GOT3 (cell line): Measurements from ENCODE around the gene SLC5A7.

ENCODE experiments used
- DNase-seq: peaks from one replicate; lab custom pipeline; 2025; ENCODE audit warnings: mixed read lengths; lab: John Stamatoyannopoulos, UW

The SLC5A7 gene

DNA sequence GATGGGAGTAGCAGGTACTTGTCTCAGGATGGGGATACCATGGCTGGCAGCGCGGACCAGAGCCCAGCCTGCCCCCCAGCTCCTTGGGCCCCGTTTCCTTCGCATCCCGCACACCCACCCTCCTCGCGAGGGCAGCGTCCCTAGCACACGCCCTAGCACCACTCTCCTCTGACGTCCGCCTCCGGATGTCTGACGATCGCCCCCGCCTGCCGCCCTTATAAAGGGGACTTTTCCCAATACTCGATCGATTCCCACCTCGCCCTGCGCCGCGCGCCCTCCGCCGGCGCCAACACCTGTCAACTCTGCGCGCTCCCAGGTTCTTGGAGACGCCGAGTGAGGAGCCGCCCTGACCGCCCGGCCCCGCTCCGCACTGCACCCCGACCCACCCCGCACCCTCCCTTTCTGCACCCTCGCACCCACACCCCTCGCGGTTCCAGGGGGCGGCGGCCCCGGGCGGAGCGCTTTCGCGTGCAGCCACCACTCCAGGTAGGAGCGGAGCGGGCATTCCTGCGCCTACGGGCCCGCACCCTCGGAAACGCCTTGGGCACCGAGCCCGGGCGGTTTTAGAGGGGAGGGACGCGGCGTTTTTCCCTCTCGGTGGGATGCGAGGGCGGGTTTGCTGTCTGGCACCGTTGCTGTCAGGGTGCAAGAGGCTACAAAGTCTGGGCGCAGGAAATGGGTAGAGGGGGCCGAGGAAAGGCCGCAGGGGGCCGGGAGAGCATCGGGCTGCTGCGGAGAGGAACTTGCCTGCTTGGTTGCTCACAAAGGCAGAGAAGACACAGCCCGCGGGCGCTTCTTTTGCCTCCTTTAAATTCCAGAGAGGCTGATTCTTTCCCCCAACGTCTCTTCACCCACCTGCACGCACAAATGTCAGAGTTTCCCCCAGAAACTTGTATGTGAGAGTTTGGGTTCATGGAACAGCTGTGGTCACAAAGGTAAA, at the start of gene SLC5A7:
Gene SLC5A7 (plus strand): TSS at position 247 of the 940 bp plus-strand sequence. CDS start 1,632 bp downstream, outside the sequence.
- no peak for DNase-seq

DNA sequence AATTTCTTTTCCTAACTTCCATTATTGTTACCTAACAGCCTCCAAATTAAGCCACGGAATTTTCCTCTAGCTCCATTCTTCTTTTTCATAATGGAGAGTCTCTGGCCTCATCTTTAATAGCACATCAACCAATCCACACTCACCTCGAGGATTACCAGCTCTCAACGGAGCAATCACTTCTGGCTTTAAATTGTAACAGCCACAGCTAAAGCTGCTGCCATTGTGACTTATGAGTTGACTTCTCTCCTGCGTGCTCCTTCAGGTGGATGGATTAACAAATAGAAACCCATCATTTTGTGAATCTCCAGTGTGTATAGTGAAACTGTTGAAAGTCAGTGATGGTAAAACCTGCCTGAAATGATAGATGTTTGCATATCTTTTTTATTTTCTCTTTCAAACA, 24.9 kb upstream of the SLC5A7 start:
- no peak for DNase-seq

DNA sequence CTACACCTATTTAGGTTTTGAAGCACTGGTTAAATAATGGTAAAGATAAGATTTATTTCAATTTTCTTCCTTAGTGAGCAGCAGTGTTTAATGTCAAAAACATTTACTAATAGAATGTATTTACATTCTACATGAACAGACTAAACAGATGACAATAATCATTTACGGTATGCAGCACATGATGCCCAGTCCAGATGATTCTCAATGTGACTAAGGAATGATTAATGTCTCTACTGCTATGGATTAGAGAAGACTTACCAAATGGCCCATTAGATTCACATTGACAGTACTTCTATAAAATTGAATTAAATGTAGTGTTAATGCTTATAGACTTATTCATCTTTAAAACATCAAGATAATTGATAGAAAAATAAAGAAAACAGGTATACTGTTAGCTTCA, 22.1 kb upstream of the SLC5A7 start:
- no peak for DNase-seq

DNA sequence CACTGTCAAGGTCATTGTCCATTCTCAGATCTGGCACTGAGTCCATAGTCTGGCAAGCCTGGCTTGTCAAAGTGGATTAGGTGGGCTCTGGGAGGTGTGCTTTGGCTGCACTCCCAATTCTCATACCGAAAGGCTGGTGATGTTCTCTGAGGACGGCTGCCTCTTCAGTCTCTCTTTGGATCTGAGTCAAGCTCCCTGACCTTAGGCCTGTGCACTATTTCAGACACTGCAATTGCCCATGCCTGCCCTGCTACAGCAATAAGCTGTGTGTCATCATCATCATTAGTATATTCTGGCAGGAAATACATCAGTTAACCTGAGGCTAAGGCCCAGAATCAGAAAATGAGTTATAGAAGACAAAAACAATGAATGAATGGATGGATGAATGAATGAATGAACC, 1.6 kb upstream of the SLC5A7 start:
- DNase-seq = no peak

DNA sequence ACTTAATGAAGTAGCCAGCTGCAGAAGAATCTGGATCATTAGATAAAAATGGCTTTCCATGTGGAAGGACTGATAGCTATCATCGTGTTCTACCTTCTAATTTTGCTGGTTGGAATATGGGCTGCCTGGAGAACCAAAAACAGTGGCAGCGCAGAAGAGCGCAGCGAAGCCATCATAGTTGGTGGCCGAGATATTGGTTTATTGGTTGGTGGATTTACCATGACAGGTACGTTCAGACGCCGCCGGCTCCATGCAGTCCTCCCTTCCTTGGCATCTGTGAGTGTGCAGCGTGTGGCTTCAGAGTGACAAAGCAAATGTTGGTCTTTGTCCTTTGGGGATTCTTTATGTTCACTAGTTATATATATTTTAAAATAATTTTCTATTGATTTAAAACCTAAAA, 1.8 kb downstream of the SLC5A7 start:
- DNase-seq = no peak

DNA sequence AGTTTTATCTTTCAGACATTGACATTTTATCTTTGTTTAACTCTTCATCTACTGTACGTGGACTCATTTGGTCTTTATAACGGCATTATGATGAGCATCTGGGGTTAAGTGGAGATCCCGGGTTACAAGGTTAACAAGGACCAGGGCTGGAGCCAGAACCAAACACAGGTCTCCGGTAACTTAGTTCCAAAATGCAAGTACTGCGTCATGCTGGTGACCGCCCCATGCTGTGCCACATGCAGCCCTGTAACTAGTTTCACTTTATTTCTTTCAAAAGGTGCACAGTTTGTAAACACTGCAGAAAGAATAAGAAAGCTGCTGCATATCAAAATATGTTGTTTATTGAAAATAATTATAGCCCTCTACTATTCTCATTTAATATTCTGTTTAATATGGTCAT, 3.1 kb downstream of the SLC5A7 start:
- DNase-seq = no peak

DNA sequence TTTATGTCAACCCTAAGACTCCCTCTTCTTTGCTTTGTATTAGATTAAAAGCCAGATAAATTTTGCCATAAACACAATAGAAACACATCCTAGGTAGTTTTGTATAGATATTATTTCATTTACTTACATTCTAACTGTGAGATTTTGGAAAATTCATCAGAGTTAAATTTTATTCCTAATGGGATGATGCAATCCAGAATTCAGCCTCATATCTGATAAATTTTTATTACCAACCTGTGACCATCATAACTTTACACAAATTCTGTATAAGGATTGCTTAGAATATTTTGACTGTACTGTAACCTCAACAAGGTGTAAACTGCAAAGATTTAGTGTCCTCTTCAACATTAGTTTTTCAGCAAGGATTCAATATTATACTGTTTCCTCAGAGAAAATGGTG, 4.4 kb downstream of the SLC5A7 start:
- no peak for DNase-seq

DNA sequence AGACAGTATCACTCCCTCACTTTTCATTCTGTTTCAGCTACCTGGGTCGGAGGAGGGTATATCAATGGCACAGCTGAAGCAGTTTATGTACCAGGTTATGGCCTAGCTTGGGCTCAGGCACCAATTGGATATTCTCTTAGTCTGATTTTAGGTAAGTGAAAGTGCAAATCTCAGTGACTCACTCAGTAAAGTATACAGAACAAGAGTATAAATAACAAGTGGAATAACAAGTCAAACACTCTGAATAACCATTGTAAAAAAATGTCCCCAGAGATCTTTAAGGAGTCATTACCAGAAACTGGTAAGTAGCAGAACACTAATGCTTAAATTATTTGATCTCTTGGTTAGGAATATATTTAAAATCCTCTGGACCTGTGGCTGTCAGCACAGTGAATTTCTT, 5.7 kb downstream of the SLC5A7 start:
- no peak for DNase-seq

DNA sequence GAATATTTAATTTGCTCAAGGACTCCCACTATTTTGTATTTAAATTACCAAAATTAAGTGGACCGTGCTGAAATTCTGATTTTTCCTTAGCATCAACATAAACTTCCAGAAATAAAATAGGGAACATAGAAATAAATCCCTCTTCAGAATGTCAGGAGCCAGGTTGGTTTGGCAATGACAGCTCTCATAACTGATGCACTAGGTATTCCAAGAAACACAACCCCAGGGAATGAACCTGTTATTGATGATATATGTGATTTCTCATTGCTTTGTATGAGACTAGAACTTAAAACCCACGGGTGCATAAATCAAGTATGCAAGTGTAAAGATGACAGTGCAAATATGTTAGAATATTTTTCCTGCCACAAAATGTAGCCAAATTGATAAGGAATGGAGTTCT, 12.8 kb downstream of the SLC5A7 start:
- DNase-seq = no peak

DNA sequence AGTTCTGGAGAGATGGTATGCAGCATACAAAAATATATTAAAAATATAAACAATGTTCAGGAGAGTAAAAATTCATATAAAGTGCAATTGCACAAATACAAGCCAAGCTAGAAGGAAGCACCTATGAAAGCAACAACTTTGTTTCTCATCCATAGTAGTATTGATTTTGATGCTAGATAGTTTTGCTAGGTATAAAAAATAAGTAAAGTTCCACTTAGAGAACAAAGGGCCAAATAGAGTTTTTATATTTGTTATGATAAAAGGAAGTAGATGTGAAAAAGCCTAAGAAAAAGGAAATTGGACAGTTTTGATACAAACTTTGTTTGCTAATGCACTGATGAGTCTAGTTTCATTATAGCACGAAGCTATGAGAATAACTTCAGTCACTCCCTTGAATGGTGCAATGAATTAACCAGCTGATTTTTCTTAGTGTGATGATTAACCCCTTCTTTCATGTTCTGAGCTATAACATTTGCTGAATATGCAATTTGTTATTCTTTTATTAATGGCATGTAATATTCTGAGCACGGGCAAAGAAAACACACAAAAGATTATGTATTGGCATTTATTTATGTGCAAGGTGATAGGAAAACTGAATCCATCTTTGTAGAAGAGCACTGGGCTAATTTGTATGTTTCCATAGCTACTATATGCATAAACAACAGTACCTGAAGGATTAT, 24.7 kb downstream of the SLC5A7 start:
- DNase-seq = no peak

DNA sequence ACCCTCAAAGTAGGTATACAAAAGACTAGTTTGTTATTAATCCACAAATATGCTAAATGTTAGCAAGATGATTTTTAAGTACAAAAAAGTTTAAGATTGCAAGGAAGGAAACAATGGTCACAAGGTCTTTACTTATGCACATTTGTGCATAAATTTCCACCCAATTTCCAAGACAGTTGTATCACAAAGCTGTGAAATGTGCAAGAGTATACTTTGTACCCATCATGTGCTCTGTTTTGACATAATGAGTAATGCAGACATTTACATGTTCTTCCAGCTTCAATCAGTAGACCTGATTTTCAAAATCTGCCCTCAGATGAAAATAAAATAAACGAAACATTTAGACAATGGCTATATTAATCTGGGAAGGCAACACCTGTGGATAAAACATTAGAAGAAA, 27.0 kb downstream of the SLC5A7 start:
- DNase-seq = no peak

DNA sequence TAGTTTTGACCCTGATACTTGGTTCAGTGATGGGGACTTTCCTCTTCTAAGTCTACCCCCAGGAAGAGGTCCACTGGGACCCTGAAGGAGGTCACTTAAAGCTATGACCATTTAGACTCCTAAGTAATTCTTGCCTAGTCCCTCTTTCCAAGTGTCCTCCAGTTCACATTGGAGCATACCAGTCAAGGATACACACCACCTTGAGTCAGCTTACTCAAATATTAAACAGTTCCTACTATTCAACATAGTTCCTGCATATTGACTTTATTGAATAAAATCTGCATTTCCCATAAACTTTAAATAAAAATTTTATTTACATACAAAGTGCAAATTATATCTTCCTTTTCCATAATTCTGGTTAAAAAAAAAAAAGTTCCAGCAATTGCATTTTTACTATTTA, 36.3 kb downstream of the SLC5A7 start:
- DNase-seq = no peak

DNA sequence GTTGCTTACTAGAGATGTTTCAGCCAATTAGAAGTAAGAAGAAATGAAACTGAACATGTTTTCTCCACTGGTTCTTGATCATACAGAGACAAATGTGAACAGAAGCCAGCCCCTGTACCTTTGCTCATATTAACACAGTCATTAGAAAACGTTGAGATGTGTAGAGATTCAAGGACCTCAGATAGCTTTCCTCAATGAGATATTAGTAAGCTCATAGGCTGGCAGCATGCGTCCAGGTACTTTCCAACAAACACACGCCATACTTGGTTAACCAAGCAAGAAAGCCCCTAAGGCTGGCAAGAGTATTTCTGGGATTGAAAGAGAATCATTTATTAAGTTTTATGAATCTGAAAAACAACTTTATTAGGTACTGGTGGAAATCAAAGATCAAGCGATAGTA, 37.5 kb downstream of the SLC5A7 start:
- no peak for DNase-seq

DNA sequence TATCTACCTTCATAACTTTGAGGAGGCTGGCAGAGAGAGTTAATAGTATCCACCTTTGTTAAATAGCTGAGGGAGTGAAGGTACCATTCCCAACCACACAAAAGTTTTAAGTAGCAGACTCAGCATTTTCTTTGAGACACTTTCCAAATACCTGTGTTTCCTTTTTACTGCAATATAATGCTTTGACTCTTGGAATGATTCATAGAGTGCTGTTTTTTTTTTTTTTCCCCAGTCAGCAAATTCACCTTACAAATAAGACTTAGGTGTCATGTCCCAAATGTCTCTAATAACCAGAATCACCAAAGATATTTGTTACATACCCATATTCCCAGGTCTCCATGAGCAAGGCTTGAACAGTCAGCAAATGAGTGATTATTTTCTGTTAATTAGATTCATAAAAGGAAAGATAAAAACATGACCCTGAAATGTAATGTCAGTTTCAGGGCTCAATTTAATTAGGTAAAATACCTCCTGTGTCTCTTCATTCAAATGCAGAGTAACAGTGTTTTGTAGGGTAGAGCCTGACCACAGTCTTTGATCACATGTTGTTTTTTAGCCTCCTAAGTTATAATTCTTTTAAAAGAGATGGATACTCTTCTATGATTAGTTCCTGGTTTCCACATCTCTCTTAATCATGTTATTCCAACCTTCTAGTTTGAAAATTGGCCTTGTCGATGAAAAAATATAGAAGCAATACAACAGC, 39.9 kb downstream of the SLC5A7 start:
- DNase-seq = no peak

DNA sequence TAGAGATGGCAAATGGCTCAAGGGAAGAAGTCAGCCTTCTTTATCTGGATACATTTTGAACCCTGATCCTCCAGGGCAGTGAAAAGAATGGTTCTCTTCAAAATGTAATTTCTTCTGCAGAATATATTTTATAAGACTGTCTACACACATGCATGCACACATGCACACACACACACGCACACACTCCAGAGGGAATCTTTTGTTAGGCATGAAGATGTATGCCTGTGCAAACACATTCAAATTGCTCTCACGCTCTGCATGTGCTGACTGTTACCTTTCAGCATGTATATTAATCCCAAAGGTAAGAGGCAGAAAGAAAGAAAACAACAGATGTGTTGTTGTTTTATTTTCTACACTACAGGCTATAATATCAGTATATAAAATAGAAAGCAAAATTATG, 43.2 kb downstream of the SLC5A7 start:
- no peak for DNase-seq

DNA sequence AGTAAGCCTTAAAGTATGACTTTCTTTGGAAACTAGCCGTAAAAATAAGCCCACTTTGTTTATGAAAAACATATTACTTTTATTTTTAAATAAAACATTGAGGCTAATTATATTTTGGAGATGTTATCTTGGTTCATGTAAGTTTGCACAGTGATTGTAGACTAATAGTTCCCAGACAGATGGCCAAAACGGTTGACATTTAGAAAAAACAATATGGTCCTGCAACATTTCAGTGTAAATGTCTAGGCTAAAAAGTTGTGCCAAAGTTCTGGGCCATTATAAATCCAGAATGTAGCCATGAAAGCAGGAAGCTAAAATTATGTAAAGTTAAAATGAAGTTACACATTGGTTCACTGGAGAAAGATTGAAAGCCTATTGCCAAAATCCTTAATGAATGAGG, 43.6 kb downstream of the SLC5A7 start:
- no peak for DNase-seq

DNA sequence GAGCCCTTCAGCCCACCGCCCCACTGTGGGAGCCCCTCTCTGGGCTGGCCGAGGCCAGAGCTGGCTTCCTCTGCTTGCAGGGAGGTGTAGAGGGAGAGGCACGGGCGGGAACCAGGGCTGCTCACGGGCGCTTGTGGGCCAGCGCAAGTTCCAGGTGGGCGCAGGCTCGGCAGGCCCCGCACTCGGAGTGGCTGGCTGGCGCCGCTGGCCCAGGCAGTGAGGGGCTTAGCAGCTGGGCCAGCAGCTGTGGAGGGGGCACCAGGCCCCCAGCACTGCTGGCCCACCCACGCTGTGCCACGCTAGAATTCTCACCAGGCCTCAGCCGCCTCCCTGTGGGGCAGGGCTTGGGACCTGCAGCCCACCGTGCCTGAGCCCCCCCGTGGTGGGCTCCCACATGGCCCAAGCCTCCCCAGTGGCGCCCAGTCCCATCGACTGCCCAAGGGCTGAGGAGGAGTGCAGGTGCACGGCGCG, 45.2 kb downstream of the SLC5A7 start:
- DNase-seq = no peak

DNA sequence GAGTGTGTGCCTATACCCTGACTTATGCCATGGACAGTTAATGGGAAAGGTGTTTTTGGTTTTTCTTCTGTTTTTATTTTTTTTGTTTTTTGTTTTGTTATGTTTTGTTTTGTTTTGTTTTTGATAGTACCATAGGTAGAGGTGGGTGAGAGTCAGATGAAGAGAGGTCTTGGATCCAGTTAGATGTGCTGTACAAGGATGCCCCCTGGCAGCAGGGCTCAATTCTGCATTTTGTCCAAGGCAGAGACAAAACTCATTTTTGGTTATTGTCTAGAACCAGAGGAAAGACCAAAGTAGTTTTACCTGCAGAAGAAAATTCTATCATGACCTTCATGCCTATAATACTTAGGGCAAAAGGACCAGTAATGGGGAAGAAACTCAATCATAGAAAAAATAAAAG, 48.5 kb downstream of the SLC5A7 start:
- DNase-seq = no peak

DNA sequence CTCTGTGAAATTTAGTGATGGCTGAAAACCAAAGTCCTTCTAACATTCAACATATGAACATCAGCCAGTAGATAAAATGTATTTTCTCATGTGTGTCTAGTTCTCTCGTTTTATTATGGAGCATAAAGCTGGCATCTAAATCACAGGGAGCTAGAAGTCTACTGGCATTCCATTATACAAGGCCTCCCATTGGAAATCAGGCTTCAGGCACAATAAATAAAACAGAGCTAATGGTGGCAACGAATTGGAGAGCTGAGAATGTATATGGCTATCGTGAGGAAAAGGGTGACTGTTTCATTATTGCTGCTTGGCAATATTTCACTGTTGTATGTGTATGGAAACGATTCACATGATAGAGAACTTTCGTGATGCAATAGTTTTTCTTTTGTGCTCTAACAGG, 62.4 kb downstream of the SLC5A7 start:
- DNase-seq = no peak

DNA sequence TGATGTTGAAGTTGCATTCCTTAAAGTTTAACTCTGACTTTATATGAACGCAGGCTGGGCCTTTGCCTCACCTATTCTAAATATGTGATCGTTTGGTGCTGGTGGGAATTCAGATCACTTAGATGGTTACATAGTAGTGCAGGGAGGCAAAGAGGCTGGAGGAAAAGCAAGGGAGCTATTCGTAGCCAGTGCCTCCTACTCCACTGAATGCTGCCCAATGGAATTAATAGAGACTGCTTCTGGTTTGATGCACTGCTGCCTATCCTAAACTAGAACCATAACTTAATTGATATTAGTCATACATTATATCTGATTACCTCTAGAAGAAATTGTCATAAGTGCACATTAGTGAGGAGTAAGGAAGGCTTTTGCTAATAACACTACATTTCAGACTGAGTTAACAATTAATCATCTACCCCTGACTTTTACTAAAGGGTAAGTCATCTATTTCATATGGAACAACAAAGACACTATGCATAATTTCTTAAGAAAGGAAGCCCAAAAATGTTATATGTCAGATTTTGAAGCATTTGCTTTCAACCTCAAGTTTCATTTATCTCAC, 72.3 kb downstream of the SLC5A7 start:
- DNase-seq = no peak

DNA sequence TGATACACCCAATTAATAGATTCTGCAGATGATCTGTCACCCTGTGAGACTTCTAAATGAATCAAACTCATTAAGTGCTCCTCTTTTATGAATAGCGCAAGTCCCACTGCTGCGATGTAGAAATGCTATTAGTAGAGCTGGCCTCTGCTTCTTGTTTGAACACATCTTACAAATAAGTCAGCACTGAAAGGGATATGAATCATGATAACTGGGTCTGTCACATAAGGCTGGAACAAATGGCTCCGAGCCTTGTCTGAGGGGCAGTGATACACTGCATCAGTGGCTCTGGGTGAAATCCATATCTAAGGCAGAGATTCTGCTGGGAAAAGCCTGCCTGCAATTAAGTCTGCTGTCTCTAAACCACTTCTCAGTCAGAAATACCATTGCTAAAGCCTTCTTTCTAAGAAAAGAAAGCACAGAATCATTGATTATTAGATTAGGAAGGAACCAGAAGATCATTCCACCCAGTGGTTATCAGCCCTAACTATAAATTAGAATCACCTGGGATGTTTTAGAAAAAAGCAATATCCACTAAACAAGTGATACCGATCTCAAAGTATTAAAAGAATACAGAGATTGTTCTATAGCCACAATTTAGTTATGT, 75.2 kb downstream of the SLC5A7 start:
- no peak for DNase-seq
